NCI-H1048 (cell line): ENCODE data around the gene HBE1.
"Not testable (repeated sequence)": the region's sequence is repeated elsewhere in the genome, so short reads cannot be mapped to it uniquely, and the experiment has no call there.

Experiments
- DNase-seq: peaks from one replicate; lab custom pipeline; 2025; lab: John Stamatoyannopoulos, UW

HBE1 gene

GRCh38 chr11:5269715-5270147, at the start of gene HBE1:
Gene HBE1 (minus strand): TSS chr11:5269945. CDS start chr11:5269890, 55 bp downstream.
- DNase-seq, result no peak

DNA sequence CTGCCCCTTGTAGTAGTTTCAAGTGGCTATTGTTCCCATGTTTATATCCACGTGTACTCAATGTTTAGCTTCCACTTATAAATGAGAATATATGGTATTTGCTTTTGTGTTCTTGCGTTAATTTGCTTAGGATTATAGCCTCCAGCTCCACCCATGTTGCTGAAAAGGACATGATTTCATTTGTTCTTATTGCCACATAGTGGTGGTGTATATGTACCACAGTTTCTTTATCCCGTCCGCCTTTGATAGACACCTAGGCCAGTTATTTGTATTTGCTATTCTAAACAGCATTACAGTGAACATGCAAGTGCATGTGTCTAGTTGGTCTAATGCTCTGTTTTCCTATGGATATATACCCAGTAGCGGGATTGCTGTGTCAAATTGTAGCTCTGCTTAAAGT, 47.5 kb upstream of the HBE1 start:
- no peak for DNase-seq

DNA sequence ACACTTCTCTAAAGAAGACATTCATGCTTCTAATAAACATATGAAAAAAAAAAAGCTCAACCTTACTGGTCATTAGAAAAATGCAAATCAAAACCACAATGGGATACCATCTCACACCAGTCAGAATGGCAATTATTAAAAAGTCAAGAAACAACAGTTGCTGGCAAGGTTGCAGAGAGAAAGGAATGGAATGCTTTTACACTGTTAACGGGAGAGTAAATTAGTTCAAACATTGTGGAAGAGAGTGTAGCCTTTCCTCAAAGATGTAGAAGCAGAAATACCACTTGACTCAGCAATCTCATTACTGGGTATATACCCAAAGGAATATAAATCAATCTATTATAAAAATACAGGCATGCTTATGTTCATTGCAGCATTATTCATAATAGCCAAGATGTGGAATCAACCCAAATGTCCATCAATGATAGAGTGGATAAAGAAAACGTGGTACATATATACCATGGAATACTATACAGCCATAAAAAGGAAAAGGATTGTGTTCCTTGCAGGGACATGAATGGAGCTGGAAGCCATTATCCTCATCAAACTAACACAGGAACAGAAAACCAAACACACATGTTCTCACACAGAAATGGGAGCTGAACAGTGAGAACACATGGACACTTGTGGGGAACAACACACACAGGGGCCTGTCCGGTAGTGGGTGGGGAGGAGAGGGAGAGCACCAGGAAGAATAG, 43.7 kb upstream of the HBE1 start:
- not testable (repeated sequence) for DNase-seq

DNA sequence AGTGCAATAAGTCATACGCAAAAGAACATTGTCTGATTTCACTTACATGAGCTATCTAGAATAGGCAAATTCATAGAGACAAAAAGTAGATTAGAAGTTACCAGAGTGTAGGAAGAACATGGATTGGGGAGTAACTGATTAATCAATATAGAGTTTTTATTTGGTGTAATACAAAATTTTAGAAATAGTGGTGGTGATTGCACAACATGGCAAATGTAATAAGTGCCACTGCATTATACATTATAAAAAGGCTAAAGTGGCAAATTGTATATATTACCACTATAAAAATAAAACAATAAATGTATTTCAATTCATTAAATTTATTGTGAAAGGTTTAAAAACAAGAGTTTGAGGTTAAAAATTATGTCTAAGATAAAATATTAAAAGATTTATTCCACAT, 40.7 kb upstream of the HBE1 start:
- DNase-seq, result no peak

GRCh38 chr11:5307256-5308019, 37.7 kb upstream of the HBE1 start:
- DNase-seq, result no peak

GRCh38 chr11:5304046-5304445, 34.3 kb upstream of the HBE1 start:
- DNase-seq, result no peak

DNA sequence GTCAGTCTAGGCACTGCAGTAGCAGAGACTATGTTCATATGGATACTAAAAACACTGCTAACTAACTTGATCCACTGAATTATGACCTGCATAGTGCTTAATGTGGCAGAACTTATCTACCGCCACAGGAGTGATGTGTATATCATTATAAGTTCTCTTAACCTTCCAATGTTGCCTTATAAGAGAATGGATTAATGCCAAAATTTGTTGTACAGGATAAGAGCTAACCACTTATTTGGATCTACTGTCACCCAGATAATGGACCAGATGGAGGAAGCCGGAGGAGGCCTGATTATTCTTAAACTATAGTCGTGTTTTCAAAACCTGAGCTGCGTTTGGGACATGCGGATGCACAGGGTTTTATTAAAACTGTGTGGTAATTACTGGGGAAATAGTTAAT, 33.9 kb upstream of the HBE1 start:
- DNase-seq, result no peak

- DNase-seq, result no peak
Observed at GRCh38 chr11:5301846-5302245, 32.1 kb upstream of the HBE1 start, which contains the start of gene OR51B4. Gene OR51B4 (minus strand): TSS chr11:5301946. CDS start chr11:5301946, 0 bp downstream.

GRCh38 chr11:5300251-5300650, 30.5 kb upstream of the HBE1 start:
- no peak for DNase-seq

- no peak for DNase-seq
Observed at GRCh38 chr11:5298451-5298850, 28.7 kb upstream of the HBE1 start.

- no peak for DNase-seq
Observed at GRCh38 chr11:5297721-5298323, 28.1 kb upstream of the HBE1 start.

DNA sequence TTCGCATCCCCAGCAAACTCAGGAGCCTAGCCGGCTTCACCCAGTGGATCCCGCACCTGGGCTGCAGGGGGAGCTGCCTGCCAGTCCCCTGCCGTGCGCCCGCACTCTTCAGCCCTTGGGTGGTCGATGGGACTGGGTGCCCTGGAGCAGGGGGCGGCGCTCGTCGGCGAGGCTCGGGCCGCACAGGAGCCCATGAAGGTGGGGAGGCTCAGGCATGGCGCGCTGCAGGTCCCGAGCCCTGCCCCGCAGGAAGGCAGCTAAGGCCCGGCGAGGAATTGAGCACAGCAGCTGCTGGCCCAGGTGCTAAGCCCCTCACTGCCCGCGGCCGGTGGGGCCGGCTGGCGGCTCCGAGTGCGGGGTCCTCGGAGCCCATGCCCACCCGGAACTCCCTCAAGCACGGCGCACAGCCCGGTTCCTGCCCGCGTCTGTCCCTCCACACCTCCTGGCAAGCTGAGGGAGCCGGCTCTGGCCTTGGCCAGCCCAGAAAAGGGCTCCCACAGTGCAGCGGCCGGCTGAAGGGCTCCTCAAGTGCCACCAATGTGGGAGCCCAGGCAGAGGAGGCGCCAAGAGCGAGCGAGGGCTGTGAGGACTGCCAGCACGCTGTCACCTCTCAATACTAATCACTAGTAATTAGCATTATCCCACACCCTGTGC, 24.7 kb upstream of the HBE1 start:
- not testable (repeated sequence) for DNase-seq

DNA sequence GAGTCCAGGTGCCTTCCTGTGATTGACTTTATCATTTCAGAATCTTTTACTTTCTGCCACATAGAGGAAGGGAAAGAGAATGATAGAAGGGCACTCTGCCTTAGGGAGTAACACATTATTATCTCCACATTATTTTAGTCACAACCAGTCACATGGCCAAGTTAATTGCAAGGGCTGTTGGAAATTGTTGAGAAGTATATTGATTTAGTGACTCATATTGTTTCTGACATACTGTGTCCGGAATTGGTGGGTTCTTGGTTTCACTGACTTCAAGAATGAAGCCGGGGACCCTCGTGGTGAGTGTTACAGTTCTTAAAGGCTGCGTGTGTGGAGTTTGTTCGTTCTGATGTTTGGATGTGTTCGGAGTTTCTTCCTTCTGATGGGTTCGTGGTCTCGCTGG, 23.3 kb upstream of the HBE1 start:
- no peak for DNase-seq

DNA sequence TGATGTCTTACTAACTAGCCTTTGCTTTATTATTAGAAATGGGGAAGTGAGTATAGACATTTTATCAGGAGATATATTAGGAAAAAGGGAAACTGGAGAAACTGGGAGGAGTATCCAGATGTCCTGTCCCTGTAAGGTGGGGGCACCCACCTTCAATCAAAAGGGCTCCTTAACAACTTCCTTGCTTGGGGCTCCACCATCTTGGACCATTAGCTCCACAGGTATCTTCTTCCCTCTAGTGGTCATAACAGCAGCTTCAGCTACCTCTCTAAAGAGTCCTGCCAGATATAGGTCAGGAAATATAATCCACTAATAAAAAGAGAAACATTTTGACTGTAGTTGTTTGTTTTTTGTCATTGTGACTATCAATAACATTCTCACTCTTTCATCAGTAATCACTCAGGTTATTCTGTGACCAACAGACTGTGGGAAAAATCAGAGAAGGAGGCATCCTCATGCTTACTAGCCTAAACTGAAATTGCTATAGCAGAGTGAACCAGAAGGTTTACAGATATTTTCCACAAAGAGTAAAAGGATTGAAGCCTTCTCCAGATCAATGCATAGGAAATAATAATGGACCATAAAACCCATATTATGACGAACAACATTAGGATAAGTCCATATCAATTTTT, 21.6 kb upstream of the HBE1 start:
- no peak for DNase-seq

DNA sequence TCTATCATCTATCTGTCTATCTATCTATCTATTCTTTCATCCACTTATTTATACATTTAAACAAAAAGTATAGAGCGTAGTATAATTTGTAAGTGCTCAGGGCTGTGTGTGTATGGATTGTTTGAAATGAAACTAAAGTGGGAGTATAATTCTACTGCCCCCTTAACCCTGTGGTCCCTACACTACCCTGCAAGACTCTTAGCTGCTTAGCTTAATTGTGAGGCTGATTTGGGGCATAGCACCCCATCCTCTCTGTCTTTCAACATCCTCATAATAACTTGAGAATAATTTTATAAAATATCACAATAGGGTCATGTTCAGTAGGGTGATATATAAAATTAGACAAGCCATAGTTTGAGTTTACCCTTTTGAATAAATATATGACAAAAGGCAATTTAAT, 20.4 kb upstream of the HBE1 start:
- no peak for DNase-seq

- no peak for DNase-seq
Observed at GRCh38 chr11:5289696-5290095, 20.0 kb upstream of the HBE1 start.

DNA sequence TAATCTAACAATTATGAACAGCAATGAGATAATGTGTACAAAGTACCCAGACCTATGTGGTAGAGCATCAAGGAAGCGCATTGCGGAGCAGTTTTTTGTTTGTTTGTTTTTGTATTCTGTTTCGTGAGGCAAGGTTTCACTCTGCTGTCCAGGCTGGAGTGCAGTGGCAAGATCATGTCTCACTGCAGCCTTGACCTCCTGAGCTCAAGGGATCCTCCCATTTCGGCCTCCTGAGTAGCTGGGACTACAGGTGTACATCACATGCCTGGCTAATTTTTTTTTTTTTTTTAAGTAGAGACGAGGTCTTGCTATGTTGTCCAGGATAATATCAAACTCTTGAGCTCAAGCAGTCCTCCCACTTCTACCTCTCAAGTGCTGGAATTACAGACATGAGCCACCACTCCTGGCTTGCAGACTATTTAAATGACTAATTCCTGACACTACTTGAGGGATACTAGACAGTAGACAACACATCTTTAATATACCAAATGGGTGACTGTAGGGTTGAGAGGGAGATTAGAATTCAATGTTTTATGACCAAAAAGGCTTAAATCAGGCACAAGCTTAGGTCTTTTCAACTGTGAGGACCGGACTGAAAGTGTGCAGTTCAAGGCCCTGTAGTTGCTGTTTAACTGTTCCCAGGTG, 19.3 kb upstream of the HBE1 start:
- no peak for DNase-seq

DNA sequence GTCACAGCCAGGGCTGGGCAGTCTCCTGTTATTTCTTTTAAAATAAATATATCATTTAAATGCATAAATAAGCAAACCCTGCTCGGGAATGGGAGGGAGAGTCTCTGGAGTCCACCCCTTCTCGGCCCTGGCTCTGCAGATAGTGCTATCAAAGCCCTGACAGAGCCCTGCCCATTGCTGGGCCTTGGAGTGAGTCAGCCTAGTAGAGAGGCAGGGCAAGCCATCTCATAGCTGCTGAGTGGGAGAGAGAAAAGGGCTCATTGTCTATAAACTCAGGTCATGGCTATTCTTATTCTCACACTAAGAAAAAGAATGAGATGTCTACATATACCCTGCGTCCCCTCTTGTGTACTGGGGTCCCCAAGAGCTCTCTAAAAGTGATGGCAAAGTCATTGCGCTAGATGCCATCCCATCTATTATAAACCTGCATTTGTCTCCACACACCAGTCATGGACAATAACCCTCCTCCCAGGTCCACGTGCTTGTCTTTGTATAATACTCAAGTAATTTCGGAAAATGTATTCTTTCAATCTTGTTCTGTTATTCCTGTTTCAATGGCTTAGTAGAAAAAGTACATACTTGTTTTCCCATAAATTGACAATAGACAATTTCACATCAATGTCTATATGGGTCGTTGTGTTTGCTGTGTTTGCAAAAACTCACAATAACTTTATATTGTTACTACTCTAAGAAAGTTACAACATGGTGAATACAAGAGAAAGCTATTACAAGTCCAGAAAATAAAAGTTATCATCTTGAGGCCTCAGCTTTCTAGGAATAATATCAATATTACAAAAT, 18.6 kb upstream of the HBE1 start:
- DNase-seq, result no peak

- no peak for DNase-seq
Observed at GRCh38 chr11:5286901-5287300, 17.2 kb upstream of the HBE1 start.

DNA sequence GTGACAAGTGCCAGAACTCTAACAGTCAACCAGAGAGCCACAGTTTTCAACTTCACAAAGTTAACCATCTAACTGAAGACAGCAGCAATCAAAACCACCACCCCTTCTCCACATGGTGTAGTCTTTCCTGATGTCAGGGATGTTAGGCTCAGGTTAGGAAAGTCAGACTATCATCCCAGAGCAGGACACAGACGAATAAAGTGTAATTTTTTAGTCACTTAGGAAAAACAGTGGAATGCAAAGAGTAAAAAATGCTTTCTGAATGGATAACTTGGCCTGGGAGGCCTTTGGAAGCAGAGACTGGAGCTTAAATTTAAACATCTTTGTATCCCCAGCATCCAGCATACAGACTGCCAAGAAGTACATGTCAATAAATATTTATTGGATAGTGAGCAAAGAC, 16.6 kb upstream of the HBE1 start:
- DNase-seq, result no peak
